ENCODE results near the gene SCN9A.
"Not testable (repeated sequence)": the region's sequence is repeated elsewhere in the genome, so short reads cannot be mapped to it uniquely, and the experiment has no call there.

The SCN9A gene

GRCh38 chr2:166239548-166239947, 136.2 kb downstream of the SCN9A start:
- no peak for DNase-seq

- DNase-seq: no peak
These were observed 137.6 kb downstream of the SCN9A start for GRCh38 chr2:166238176-166238575.

GRCh38 chr2:166234112-166234846, 141.5 kb downstream of the SCN9A start:
- no peak for DNase-seq

- no peak for DNase-seq
These were observed 142.5 kb downstream of the SCN9A start for GRCh38 chr2:166233244-166233643.

GRCh38 chr2:166230724-166231070, 145.0 kb downstream of the SCN9A start:
- no peak for DNase-seq

GRCh38 chr2:166230024-166230723, 145.6 kb downstream of the SCN9A start:
- no peak for DNase-seq

GRCh38 chr2:166229678-166230023, 146.1 kb downstream of the SCN9A start:
- DNase-seq: no peak

GRCh38 chr2:166224197-166224596, 151.5 kb downstream of the SCN9A start:
- DNase-seq: no peak

GRCh38 chr2:166223298-166223697, 152.4 kb downstream of the SCN9A start:
- no peak for DNase-seq

- DNase-seq: no peak
These were observed 164.7 kb downstream of the SCN9A start for GRCh38 chr2:166211079-166211478.

GRCh38 chr2:166209944-166210343, 165.8 kb downstream of the SCN9A start:
- DNase-seq: not testable (repeated sequence)

- DNase-seq: not testable (repeated sequence)
These were observed 166.4 kb downstream of the SCN9A start for GRCh38 chr2:166209367-166209766.

GRCh38 chr2:166206153-166206552, 169.6 kb downstream of the SCN9A start:
- DNase-seq: not testable (repeated sequence)

GRCh38 chr2:166202778-166203177, 173.0 kb downstream of the SCN9A start:
- no peak for DNase-seq

- DNase-seq: no peak
These were observed 178.3 kb downstream of the SCN9A start for GRCh38 chr2:166197446-166197845.

GRCh38 chr2:166193407-166193806, 182.3 kb downstream of the SCN9A start:
- no peak for DNase-seq

- DNase-seq: no peak
These were observed 187.7 kb downstream of the SCN9A start for GRCh38 chr2:166188084-166188483.

GRCh38 chr2:166184789-166185188, 191.0 kb downstream of the SCN9A start:
- DNase-seq: no peak

GRCh38 chr2:166181813-166182154, 194.0 kb downstream of the SCN9A start:
- DNase-seq: no peak

- DNase-seq: no peak
These were observed 194.6 kb downstream of the SCN9A start for GRCh38 chr2:166180951-166181812.

GRCh38 chr2:166179201-166179600, 196.5 kb downstream of the SCN9A start:
- DNase-seq: no peak

GRCh38 chr2:166173263-166173662, 202.5 kb downstream of the SCN9A start:
- no peak for DNase-seq

- no peak for DNase-seq
These were observed 204.5 kb downstream of the SCN9A start for GRCh38 chr2:166171216-166171615.

- no peak for DNase-seq
These were observed 205.4 kb downstream of the SCN9A start for GRCh38 chr2:166170356-166170755.
